Heart left ventricle (tissue), 13 donors: Measurements from ENCODE around the gene IFITM2.
"Not testable (repeated sequence)": the region's sequence is repeated elsewhere in the genome, so short reads cannot be mapped to it uniquely, and the experiment has no call there.

Experiments used
- CTCF ChIP-seq, 12 donors: fragments of 200-600 bp; sonication (generic) in 4 of 12; IDR thresholded peaks; one replicate each; pipeline versions ENCODE4 v1.5.0 to v1.8.0; 2018 to 2022; ENCODE audit warnings: antibody characterized with exemption in 12 of 12, mild to moderate bottlenecking in 5 of 12
- POLR2A ChIP-seq, 2 donors: fragments of 450-650 bp; IDR thresholded peaks; one replicate each; pipeline ENCODE4 v1.6.1; 2017; ENCODE audit warnings: antibody characterized with exemption in 2 of 2, mild to moderate bottlenecking in 2 of 2, moderate library complexity in 2 of 2
- donor health status: ischemic (EF 13 %, LVEDD 7.1; RV severe dilation, severe dysfunction).
- donor health status: DM: no; HTN: yes; CAD: no.
- donor health status: DM: no; HTN: no; CAD: no.
- donor health status: ischemic (EF 25% LVEDD 6.9; RV normal size, moderate dysfunction).
- donor health status: ischemic (EF 25% LVEDD 5.7; RV mildly dilated, moderate dysfunction).
- donor health status: ischemic (EF 35%, LVEDD 5.7; RV mildly dilated, moderate dysfunction).
- donor health status: nonischemic (EF 11% LVEDD 7.7; RV severe dilation, severe dysfunction).
- donor health status: DM: yes; HTN: yes; CAD: no.
- donor health status: PGD.
- donor health status: ischemic (EF 29% LVEDD 5.4; RV normal size, mild dysfunction).
- donor health status: nonischemic (EF 23%, LVEDD 6.1; RV moderate dilation, normal function).

GRCh38 chr11:268716-269145 is 38.9 kb upstream of the IFITM2 start:
- TF ChIP-seq POLR2A (IDR thresholded peaks at IDR 0.05): not testable (repeated sequence)
- TF ChIP-seq CTCF (IDR thresholded peaks at IDR 0.05): peak in 3 of 12 donors; percentile 10 to 17 (median 14)
